Erythroblast (primary cell): Measurements from ENCODE around the gene CRB2.

Experiments used
- DNase-seq, 2 experiments: peaks; one replicate each; lab custom pipeline; 2025; lab: John Stamatoyannopoulos, UW
- GATA1 ChIP-seq: IDR thresholded peaks from 2 replicates; pipeline ENCODE4 v1.6.1; 2011; ENCODE audit warnings: low read depth, mild to moderate bottlenecking, control low read depth, low read length, moderate library complexity
- POLR2A ChIP-seq: IDR thresholded peaks from 2 replicates; pipeline ENCODE4 v1.6.1; 2011; ENCODE audit warnings: mild to moderate bottlenecking, low read length

The CRB2 gene

DNA sequence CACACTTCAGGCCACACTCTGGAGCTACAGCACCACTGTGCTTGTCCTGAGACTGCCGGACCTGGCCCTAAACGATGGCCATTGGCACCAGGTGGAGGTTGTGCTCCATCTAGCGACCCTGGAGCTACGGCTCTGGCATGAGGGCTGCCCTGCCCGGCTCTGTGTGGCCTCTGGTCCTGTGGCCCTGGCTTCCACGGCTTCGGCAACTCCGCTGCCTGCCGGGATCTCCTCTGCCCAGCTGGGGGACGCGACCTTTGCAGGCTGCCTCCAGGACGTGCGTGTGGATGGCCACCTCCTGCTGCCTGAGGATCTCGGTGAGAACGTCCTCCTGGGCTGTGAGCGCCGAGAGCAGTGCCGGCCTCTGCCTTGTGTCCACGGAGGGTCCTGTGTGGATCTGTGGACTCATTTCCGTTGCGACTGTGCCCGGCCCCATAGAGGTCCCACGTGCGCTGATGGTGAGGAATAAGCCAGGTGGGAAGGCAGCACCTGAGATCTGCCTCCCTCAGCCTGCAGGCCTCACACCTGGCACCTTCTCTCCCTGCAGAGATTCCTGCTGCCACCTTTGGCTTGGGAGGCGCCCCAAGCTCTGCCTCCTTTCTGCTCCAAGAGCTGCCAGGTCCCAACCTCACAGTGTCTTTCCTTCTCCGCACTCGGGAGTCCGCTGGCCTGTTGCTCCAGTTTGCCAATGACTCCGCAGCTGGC lies 14.7 kb downstream of the CRB2 start:
- TF ChIP-seq POLR2A (no peak), GATA1 (no peak)
- no peak for DNase-seq

GRCh38 chr9:123371228-123371584 lies 15.2 kb downstream of the CRB2 start:
- no peak for TF ChIP-seq GATA1
- TF ChIP-seq POLR2A: no peak
- DNase-seq: no peak

DNA sequence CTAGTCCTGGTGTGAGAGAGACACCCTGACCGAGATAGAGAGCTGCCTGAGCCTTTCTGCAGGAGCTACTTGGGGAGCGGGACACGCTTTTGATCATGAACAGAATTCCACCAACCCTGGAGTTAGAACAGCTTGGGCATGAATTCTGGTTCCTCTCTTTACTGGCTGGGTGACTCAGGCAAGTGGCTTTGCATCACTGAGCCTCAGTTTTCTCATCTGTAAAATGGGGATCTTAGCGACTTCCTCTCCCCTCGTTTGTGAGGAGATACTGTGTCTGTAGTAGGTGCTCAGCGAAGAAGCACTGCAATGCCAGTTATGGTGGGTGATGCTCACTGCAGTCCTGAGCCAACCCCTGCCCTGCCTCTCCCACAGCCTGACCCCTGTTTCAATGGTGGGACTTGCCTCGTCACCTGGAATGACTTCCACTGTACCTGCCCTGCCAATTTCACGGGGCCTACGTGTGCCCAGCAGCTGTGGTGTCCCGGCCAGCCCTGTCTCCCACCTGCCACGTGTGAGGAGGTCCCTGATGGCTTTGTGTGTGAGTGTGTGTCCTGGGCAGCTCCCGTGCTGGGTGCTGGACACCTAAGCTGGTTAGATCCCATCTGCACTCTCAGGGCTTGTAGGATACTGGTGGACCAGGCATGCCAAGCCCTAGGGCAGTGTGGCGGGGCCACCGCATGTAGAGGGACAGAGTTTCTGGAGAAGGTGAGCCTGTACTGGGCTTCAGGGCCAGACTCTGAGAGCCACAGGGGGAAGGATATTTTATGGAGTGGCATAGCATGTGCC lies 16.0 kb downstream of the CRB2 start:
- TF ChIP-seq GATA1: no peak
- no peak for TF ChIP-seq POLR2A
- no peak for DNase-seq

DNA sequence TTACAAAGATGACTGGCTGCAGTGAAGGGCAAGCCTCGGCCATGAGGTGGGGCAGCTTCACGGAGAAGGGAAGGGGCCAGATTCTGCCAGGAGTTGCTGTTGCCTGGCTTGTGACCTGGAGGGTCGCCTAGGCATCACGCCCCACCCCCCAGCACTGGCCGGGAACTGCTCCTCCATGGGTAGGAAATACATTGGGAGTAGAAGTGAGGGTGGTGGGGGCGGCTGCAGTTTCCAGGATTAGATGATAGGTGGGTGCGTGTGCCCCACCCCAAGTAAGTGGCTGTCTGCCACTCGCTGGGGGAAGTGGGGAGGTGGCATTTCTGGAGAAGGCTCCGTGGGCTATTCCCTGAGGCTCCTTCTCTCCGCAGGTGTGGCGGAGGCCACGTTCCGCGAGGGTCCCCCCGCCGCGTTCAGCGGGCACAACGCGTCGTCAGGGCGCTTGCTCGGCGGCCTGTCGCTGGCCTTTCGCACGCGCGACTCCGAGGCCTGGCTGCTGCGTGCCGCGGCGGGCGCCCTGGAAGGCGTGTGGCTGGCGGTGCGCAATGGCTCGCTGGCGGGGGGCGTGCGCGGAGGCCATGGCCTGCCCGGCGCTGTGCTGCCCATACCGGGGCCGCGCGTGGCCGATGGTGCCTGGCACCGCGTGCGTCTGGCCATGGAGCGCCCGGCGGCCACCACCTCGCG lies 16.9 kb downstream of the CRB2 start:
- peak; percentile 60 to 64 for DNase-seq
- no peak for TF ChIP-seq GATA1
- no peak for TF ChIP-seq POLR2A

DNA sequence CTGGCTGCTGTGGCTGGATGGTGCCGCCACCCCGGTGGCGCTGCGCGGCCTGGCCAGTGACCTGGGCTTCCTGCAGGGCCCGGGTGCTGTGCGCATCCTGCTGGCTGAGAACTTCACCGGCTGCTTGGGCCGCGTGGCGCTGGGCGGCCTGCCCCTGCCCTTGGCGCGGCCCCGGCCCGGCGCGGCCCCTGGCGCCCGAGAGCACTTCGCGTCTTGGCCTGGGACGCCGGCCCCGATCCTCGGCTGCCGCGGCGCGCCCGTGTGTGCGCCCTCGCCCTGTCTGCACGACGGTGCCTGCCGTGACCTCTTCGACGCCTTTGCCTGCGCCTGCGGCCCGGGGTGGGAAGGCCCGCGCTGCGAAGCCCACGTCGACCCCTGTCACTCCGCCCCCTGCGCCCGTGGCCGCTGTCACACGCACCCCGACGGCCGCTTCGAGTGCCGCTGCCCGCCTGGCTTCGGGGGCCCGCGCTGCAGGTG lies 17.5 kb downstream of the CRB2 start:
- DNase-seq: peak; percentile 65 to 76
- TF ChIP-seq GATA1: no peak
- TF ChIP-seq POLR2A: no peak

- TF ChIP-seq POLR2A: peak; percentile 16
- TF ChIP-seq GATA1: no peak
- DNase-seq: peak; percentile 64 to 83
Measured at GRCh38 chr9:123373946-123374345, 17.9 kb downstream of the CRB2 start.

GRCh38 chr9:123375469-123376132 lies 19.6 kb downstream of the CRB2 start:
- TF ChIP-seq POLR2A: no peak
- no peak for TF ChIP-seq GATA1
- peak; percentile 54 to 62 for DNase-seq

GRCh38 chr9:123376218-123377071 lies 20.4 kb downstream of the CRB2 start:
- DNase-seq: no peak
- TF ChIP-seq POLR2A: no peak
- TF ChIP-seq GATA1: no peak

DNA sequence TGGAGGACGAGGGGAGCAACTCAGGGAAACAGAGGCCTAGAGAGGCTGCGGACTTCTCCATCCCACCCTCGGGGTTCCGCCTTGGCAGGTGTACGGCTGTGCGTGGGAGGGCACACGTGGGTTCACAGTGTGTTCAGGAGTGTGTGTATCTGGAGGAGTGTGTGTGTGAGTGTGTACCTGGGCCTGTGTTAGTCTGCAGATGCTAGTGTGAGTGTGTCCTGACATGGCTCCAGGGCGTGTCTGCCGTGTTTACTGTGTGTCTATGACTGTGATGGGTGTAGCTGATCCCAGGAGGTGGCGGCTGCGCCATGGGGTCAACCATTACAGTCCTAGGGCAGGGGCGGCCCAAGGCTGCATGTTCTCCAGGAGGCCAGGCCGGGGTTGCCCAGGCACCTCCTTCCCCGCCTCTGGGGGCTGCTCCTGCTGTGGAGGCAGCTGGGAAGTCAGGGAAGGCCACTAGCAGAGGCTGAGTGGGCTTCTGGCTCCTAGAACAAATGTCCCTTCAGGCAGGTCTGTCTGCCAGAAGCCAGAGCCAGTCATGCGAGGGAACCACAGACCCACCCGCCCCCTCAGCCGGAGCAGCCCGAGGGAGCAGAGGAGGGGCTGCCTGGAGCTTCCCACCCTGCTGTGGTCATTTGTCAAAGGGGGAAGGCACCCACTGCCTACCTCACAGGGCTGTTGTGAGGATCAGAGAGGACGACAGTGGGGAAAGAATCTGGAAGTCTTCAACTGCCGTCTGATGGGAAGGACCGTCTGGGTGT lies 21.4 kb downstream of the CRB2 start:
- DNase-seq: peak; percentile 42 to 50
- TF ChIP-seq POLR2A (no peak), GATA1 (no peak)

- no peak for DNase-seq
- TF ChIP-seq POLR2A: no peak
- no peak for TF ChIP-seq GATA1
Measured at GRCh38 chr9:123378025-123378424, 22.0 kb downstream of the CRB2 start.

GRCh38 chr9:123378956-123379660 lies 23.1 kb downstream of the CRB2 start:
- TF ChIP-seq GATA1: no peak
- no peak for TF ChIP-seq POLR2A
- DNase-seq: no peak
